K562 (cell line): ENCODE results near the gene MYO1F. TPM values are rescaled to one million over a fixed set of nuclear protein-coding genes. Genes with fewer than 3 reads are reported as not detected.

ENCODE experiments used
- ARID2 ChIP-seq: fragments of 450-650 bp; IDR thresholded peaks from 2 replicates; pipeline ENCODE4 v1.6.1; 2017; ENCODE audit warnings: antibody characterized with exemption, mild to moderate bottlenecking
- CBX5 ChIP-seq: IDR thresholded peaks from 2 replicates; pipeline ENCODE4 v1.6.1; 2014; ENCODE audit warnings: low read depth, borderline replicate concordance
- FOSL1 ChIP-seq: fragments of 200-800 bp; sonication (Bioruptor generic); conservative IDR thresholded peaks from 2 replicates; pipeline ENCODE4 v1.6.1; 2016; ENCODE audit warnings: missing genetic modification characterization, missing compliant biosample characterization
- FOXJ3 ChIP-seq: sonication (generic); formaldehyde crosslinking; IDR thresholded peaks from 2 replicates; pipeline ENCODE4 v1.4.0; 2020; ENCODE audit warnings: mild to moderate bottlenecking, missing genetic modification reagents
- JUND ChIP-seq, 2 experiments: IDR thresholded peaks; 2 replicates in 1 of 2; 3 replicates in 1 of 2; pipeline ENCODE4 v1.6.1; 2011; ENCODE audit warnings: borderline replicate concordance in 2 of 2, low read depth in 2 of 2, low read length in 2 of 2, improper control_type of control experiment in 1 of 2, missing biosample characterization in 1 of 2, missing genetic modification characterization in 1 of 2, missing genetic modification reagents in 1 of 2
- KAT2B ChIP-seq: IDR thresholded peaks from one replicate; pipeline ENCODE4 v1.6.1; 2012; ENCODE audit warnings: low read depth, mild to moderate bottlenecking, control low read depth, inconsistent platforms, low read length, moderate library complexity
- MTA2 ChIP-seq: fragments of 450-650 bp; IDR thresholded peaks from 2 replicates; pipeline ENCODE4 v1.6.1; 2016; ENCODE audit warnings: low read depth
- TAL1 ChIP-seq: fragments of 450-650 bp; IDR thresholded peaks from 2 replicates; pipeline ENCODE4 v1.6.1; 2016; ENCODE audit warnings: mild to moderate bottlenecking
- TEAD4 ChIP-seq, 2 experiments: sonication (generic) in 1 of 2; formaldehyde crosslinking in 1 of 2; IDR thresholded peaks; 2 replicates each; pipeline versions ENCODE4 v1.6.1 to v1.8.0; 2012 to 2022; ENCODE audit warnings: borderline replicate concordance in 1 of 2, inconsistent platforms in 1 of 2, low read length in 1 of 2, mild to moderate bottlenecking in 1 of 2, missing genetic modification reagents in 1 of 2
- U2AF2 ChIP-seq: fragments of 200-400 bp; formaldehyde crosslinking; optimal IDR thresholded peaks from 2 replicates; pipeline ENCODE3; 2017; ENCODE audit warnings: low read depth, mild to moderate bottlenecking, low read length
- ZNF384 ChIP-seq: IDR thresholded peaks from 2 replicates; pipeline ENCODE4 v1.6.1; 2012; ENCODE audit warnings: low read depth, low read length, improper control_type of control experiment
- ZNF57 ChIP-seq: fragments of 450-650 bp; formaldehyde crosslinking; IDR thresholded peaks from 2 replicates; pipeline ENCODE4 v1.4.0; 2020; ENCODE audit warnings: mild to moderate bottlenecking, moderate library complexity
- polyA plus RNA-seq, 8 experiments: library from polyadenylated mRNA; depleted of rRNA in 4 of 8; stranded (reverse) in 5 of 8; unstranded in 3 of 8; fragments of >200 nt; fragmentation: Nextera tagmentation in 2 of 8; fragmentation: Illumina TruSeq in 1 of 8; extraction: Ambion mirVana in 2 of 8; extraction: Trizol in 1 of 8; gene quantifications; 2 replicates each; pipeline versions ENCODE4 v1.2.1 to v1.2.3, GENCODE V29; 2011 to 2014; ENCODE audit warnings: inconsistent platforms in 1 of 8, missing spikeins in 1 of 8
- total RNA-seq, 7 experiments: library from RNA; depleted of rRNA in 6 of 7; stranded (reverse); fragments of >200 nt in 6 of 7; fragmentation: Illumina TruSeq in 2 of 7; extraction: Trizol in 2 of 7; gene quantifications; 2 replicates each; pipeline versions ENCODE4 v1.2.1 to v1.2.3, GENCODE V29; 2011 to 2021; ENCODE audit warnings: low replicate concordance in 1 of 7
- TF ChIP-seq, protein P1 (sequence below): fragments of 450-650 bp; formaldehyde crosslinking; IDR thresholded peaks from 2 replicates; pipeline ENCODE4 v1.4.0; 2022; ENCODE audit warnings: mild to moderate bottlenecking, moderate library complexity
- TF ChIP-seq, protein P2 (sequence below), 2 experiments: fragments of 450-650 bp in 1 of 2; sonication (generic) in 1 of 2; formaldehyde crosslinking in 1 of 2; IDR thresholded peaks in 1 of 2; conservative IDR thresholded peaks in 1 of 2; 2 replicates each; pipeline versions ENCODE4 v1.6.1 to v1.8.1; 2016 to 2023; ENCODE audit warnings: mild to moderate bottlenecking in 2 of 2, moderate library complexity in 2 of 2, inconsistent platforms in 1 of 2, missing genetic modification reagents in 1 of 2
- TF ChIP-seq, protein P3 (sequence below): sonication (generic); formaldehyde crosslinking; IDR thresholded peaks from 2 replicates; pipeline ENCODE4 v1.8.0; 2022; ENCODE audit warnings: mild to moderate bottlenecking, missing genetic modification reagents
- TF ChIP-seq, protein P4 (sequence below): fragments of 450-650 bp; IDR thresholded peaks from 2 replicates; pipeline ENCODE4 v1.6.1; 2016; ENCODE audit warnings: mild to moderate bottlenecking

Gene MYO1F
- total and polyA plus RNA-seq, 9 of the 15 experiments (the other 6 are each of a cell fraction or from before 2014, with no cell fraction given) = 0.78 to 9.4 (median 4.3) TPM

DNA sequence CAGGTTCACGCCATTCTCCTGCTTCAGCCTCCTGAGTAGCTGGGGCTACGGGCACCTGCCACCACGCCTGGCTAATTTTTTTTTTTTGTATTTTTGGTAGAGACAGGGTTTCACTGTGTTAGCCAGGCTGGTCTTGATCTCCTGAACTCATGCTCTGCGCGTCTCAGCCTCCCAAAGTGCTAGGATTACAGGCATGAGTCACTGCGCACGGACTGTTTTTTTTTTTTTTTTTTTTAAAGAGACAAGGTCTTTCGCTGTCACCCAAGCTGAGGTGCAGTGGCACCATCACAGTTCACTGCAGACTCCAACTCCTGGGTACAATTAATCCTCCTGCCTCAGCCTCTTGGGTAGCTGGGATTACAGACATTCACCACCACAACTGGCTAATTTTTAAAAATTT, 41.5 kb upstream of the MYO1F start (continued):
- TF ChIP-seq KAT2B (no peak), TEAD4 (IDR thresholded peaks at IDR 0.05; ENCODE audit: low read length) (no peak), TEAD4 (CRISPR knock-in tag; IDR thresholded peaks at IDR 0.05; ENCODE audit: borderline replicate concordance) (no peak), ZNF384 (peak; percentile 95), CBX5 (no peak), MTA2 (no peak), JUND (IDR thresholded peaks at IDR 0.05; ENCODE audit: borderline replicate concordance, low read depth, low read length) (peak; percentile 76), JUND (tag; IDR thresholded peaks at IDR 0.05; ENCODE audit: borderline replicate concordance, low read depth, low read length) (peak; percentile 68; the same call in 1 of the 3 replicates), FOXJ3 (no peak), ARID2 (no peak), U2AF2 (no peak), TAL1 (no peak), FOSL1 (tag) (peak; percentile 73), ZNF57 (CRISPR knock-in tag) (no peak)
- TF ChIP-seq, protein P1, sequence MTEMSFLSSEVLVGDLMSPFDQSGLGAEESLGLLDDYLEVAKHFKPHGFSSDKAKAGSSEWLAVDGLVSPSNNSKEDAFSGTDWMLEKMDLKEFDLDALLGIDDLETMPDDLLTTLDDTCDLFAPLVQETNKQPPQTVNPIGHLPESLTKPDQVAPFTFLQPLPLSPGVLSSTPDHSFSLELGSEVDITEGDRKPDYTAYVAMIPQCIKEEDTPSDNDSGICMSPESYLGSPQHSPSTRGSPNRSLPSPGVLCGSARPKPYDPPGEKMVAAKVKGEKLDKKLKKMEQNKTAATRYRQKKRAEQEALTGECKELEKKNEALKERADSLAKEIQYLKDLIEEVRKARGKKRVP (CRISPR knock-in tag) = no peak
- TF ChIP-seq, protein P2, sequence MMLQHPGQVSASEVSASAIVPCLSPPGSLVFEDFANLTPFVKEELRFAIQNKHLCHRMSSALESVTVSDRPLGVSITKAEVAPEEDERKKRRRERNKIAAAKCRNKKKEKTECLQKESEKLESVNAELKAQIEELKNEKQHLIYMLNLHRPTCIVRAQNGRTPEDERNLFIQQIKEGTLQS (IDR thresholded peaks at IDR 0.05) = peak; percentile 64
- TF ChIP-seq, protein P2 (CRISPR knock-in tag; conservative IDR thresholded peaks at IDR 0.05) = no peak
- TF ChIP-seq, protein P3, sequence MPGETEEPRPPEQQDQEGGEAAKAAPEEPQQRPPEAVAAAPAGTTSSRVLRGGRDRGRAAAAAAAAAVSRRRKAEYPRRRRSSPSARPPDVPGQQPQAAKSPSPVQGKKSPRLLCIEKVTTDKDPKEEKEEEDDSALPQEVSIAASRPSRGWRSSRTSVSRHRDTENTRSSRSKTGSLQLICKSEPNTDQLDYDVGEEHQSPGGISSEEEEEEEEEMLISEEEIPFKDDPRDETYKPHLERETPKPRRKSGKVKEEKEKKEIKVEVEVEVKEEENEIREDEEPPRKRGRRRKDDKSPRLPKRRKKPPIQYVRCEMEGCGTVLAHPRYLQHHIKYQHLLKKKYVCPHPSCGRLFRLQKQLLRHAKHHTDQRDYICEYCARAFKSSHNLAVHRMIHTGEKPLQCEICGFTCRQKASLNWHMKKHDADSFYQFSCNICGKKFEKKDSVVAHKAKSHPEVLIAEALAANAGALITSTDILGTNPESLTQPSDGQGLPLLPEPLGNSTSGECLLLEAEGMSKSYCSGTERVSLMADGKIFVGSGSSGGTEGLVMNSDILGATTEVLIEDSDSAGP = peak; percentile 81
- TF ChIP-seq, protein P4, sequence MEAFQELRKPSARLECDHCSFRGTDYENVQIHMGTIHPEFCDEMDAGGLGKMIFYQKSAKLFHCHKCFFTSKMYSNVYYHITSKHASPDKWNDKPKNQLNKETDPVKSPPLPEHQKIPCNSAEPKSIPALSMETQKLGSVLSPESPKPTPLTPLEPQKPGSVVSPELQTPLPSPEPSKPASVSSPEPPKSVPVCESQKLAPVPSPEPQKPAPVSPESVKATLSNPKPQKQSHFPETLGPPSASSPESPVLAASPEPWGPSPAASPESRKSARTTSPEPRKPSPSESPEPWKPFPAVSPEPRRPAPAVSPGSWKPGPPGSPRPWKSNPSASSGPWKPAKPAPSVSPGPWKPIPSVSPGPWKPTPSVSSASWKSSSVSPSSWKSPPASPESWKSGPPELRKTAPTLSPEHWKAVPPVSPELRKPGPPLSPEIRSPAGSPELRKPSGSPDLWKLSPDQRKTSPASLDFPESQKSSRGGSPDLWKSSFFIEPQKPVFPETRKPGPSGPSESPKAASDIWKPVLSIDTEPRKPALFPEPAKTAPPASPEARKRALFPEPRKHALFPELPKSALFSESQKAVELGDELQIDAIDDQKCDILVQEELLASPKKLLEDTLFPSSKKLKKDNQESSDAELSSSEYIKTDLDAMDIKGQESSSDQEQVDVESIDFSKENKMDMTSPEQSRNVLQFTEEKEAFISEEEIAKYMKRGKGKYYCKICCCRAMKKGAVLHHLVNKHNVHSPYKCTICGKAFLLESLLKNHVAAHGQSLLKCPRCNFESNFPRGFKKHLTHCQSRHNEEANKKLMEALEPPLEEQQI = no peak
- TF ChIP-seq, all 486 proteins: peak for 5
